Measurements from ENCODE around the gene THSD4.

Gene THSD4

DNA sequence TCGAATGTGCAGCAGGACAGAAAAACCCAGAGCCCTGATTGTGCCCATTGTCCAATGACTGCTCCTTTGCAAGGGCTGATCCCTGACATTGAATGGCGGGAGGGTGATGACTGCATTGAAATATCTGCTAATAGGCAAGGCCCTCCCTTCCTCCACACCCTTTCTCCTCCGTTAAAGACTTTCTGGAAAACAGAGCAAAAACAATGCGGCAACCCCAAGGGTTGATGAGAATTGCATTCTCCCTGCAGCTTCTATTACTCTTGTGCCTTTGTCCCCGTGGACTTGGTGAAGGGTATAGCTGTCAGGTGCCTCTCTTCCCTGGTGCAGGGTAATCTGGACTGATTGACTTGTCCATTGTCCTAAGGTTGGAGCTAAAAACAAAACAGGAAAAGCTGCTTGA lies 71.8 kb downstream of the THSD4 start:
- no peaks in the 10 kb centered on the region for H3K9me3 ChIP-seq (ENCODE audit: insufficient read depth, low read length)
- TF ChIP-seq EZH2phosphoT487 (IDR thresholded peaks at IDR 0.05; ENCODE audit: low read depth) = no peak
- TF ChIP-seq, protein P1, sequence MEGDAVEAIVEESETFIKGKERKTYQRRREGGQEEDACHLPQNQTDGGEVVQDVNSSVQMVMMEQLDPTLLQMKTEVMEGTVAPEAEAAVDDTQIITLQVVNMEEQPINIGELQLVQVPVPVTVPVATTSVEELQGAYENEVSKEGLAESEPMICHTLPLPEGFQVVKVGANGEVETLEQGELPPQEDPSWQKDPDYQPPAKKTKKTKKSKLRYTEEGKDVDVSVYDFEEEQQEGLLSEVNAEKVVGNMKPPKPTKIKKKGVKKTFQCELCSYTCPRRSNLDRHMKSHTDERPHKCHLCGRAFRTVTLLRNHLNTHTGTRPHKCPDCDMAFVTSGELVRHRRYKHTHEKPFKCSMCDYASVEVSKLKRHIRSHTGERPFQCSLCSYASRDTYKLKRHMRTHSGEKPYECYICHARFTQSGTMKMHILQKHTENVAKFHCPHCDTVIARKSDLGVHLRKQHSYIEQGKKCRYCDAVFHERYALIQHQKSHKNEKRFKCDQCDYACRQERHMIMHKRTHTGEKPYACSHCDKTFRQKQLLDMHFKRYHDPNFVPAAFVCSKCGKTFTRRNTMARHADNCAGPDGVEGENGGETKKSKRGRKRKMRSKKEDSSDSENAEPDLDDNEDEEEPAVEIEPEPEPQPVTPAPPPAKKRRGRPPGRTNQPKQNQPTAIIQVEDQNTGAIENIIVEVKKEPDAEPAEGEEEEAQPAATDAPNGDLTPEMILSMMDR (IDR thresholded peaks at IDR 0.05; ENCODE audit: low read depth, low read length) = no peak
- peaks cover 56% of the 10 kb centered on the region for H3K27me3 ChIP-seq (ENCODE audit: low read depth, low read length)
- no peak overlapping the region for H3K4me2 ChIP-seq (ENCODE audit: low read length)
- H4K20me1 ChIP-seq (ENCODE audit: insufficient read depth, low read length) = no peaks in the 10 kb centered on the region
- no peaks in the 10 kb centered on the region for H3K79me2 ChIP-seq (ENCODE audit: low read length)
- H3K4me3 ChIP-seq (ENCODE audit: low read length) = no peak overlapping the region
- H3K27ac ChIP-seq (ENCODE audit: low read length) = no peak overlapping the region
- H3K36me3 ChIP-seq (replicated peaks; ENCODE audit: low read depth, low read length) = no peaks in the 10 kb centered on the region
- H3K9ac ChIP-seq (ENCODE audit: low read length) = no peak overlapping the region
- H3K4me1 ChIP-seq (ENCODE audit: low read length) = peaks cover 8% of the 10 kb centered on the region
- no peak overlapping the region for H2AFZ ChIP-seq (ENCODE audit: low read depth, low read length)

DNA sequence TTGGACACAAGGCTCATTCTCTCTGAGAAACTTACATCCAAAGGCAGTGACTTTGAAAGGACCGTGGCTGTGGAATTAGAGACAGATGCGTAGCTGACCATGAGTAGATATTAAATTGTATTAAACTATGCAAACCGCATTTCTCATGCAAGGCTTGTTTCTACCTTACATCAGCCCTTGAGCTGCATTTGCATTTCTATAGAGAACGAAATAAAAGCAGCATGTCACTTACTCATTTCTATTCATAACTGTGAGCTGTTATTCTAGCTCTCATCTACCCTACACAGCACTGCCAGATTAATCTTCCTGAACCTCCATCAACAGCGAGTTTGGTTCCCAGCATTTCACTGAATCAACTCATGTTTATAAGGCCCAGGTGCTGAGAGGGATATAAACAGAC lies 72.3 kb downstream of the THSD4 start:
- Histone ChIP-seq H4K20me1 (ENCODE audit: insufficient read depth, low read length) (no peaks in the 10 kb centered on the region), H3K4me2 (ENCODE audit: low read length) (no peak overlapping the region), H3K27me3 (ENCODE audit: low read depth, low read length) (peaks cover 56% of the 10 kb centered on the region), H3K4me3 (ENCODE audit: low read length) (no peak overlapping the region), H3K4me1 (ENCODE audit: low read length) (peaks cover 8% of the 10 kb centered on the region), H3K9ac (ENCODE audit: low read length) (no peak overlapping the region), H3K79me2 (ENCODE audit: low read length) (no peaks in the 10 kb centered on the region), H3K27ac (ENCODE audit: low read length) (no peak overlapping the region), H3K9me3 (ENCODE audit: insufficient read depth, low read length) (no peaks in the 10 kb centered on the region), H2AFZ (ENCODE audit: low read depth, low read length) (no peak overlapping the region), H3K36me3 (replicated peaks; ENCODE audit: low read depth, low read length) (no peaks in the 10 kb centered on the region)
- TF ChIP-seq EZH2phosphoT487 (IDR thresholded peaks at IDR 0.05; ENCODE audit: low read depth) = no peak
- TF ChIP-seq, protein P1 (IDR thresholded peaks at IDR 0.05; ENCODE audit: low read depth, low read length) = no peak

DNA sequence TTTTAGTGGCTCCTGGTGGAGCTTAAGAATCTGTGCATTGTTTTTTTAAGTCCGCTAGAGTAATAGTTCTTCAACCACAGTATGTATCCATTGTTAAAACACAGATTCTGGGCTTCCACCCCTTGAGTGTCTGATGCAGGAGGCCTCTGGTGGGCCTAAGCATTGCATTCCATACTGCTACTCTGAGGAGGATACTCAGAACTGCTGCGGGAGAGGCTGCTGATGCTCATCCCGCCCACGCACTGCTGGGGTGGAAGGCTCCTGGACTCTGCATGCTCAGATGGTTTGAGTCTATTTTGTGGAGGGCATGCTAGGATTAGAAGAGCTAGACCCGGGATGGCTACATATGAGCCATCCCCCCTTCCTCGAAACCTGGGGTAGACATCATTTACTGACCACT lies 74.4 kb downstream of the THSD4 start:
- Histone ChIP-seq H3K4me1 (ENCODE audit: low read length) (peaks cover 5% of the 10 kb centered on the region), H3K27me3 (ENCODE audit: low read depth, low read length) (peaks cover 56% of the 10 kb centered on the region), H3K79me2 (ENCODE audit: low read length) (no peaks in the 10 kb centered on the region), H4K20me1 (ENCODE audit: insufficient read depth, low read length) (no peaks in the 10 kb centered on the region), H2AFZ (ENCODE audit: low read depth, low read length) (no peak overlapping the region), H3K4me3 (ENCODE audit: low read length) (no peak overlapping the region), H3K27ac (ENCODE audit: low read length) (no peak overlapping the region), H3K36me3 (replicated peaks; ENCODE audit: low read depth, low read length) (no peaks in the 10 kb centered on the region), H3K9me3 (ENCODE audit: insufficient read depth, low read length) (no peaks in the 10 kb centered on the region), H3K4me2 (ENCODE audit: low read length) (no peak overlapping the region), H3K9ac (ENCODE audit: low read length) (no peak overlapping the region)
- TF ChIP-seq, protein P1 (IDR thresholded peaks at IDR 0.05; ENCODE audit: low read depth, low read length) = no peak
- no peak for TF ChIP-seq EZH2phosphoT487 (IDR thresholded peaks at IDR 0.05; ENCODE audit: low read depth)

DNA sequence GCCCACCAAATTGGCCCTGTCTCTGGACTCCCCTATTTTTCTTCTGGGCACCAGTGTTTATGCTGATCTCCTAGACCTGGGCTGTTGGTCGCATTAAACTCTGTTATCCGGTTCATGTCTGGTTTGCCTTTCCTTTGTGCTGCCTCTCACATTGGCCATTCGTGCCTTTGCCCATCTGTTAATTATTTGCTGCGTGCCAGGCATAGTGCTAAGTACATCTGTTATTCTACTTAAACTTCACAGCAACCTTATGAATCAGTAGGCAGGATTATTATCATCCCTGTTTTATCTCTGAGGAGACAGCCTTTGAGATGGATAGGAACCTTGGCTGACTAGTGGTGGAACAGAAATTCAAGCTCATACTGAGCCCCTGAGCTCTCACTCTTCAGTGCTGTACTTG lies 76.0 kb downstream of the THSD4 start:
- TF ChIP-seq, protein P1 (IDR thresholded peaks at IDR 0.05; ENCODE audit: low read depth, low read length) = no peak
- TF ChIP-seq EZH2phosphoT487 (IDR thresholded peaks at IDR 0.05; ENCODE audit: low read depth) = no peak
- Histone ChIP-seq H2AFZ (ENCODE audit: low read depth, low read length) (no peak overlapping the region), H4K20me1 (ENCODE audit: insufficient read depth, low read length) (no peaks in the 10 kb centered on the region), H3K4me2 (ENCODE audit: low read length) (no peak overlapping the region), H3K4me1 (ENCODE audit: low read length) (peaks cover 5% of the 10 kb centered on the region), H3K9me3 (ENCODE audit: insufficient read depth, low read length) (no peaks in the 10 kb centered on the region), H3K79me2 (ENCODE audit: low read length) (no peaks in the 10 kb centered on the region), H3K4me3 (ENCODE audit: low read length) (no peak overlapping the region), H3K9ac (ENCODE audit: low read length) (no peak overlapping the region), H3K27ac (ENCODE audit: low read length) (no peak overlapping the region), H3K27me3 (ENCODE audit: low read depth, low read length) (peaks cover 43% of the 10 kb centered on the region), H3K36me3 (replicated peaks; ENCODE audit: low read depth, low read length) (no peaks in the 10 kb centered on the region)

All from OCI-LY3 (cell line).